ENCODE data around the gene RPL11. TPM values are rescaled to one million over a fixed set of nuclear protein-coding genes. Genes with fewer than 3 reads are reported as not detected.
A peak's percentile ranks its signal among the peaks of the same experiment; 100 is the strongest.
"Not testable (repeated sequence)": the region's sequence is repeated elsewhere in the genome, so short reads cannot be mapped to it uniquely, and the experiment has no call there.

The RPL11 gene
- total RNA-seq, 1 donor from 2014 or later = 895 TPM

GRCh38 chr1:23673086-23673813 lies 18.4 kb upstream of the RPL11 start:
- DNase-seq (no peak), ATAC-seq (peak; percentile 65)
- H3K4me1 ChIP-seq = no peaks in the 10 kb centered on the region

GRCh38 chr1:23679815-23680214 lies 11.8 kb upstream of the RPL11 start:
- ATAC-seq (no peak), DNase-seq (no peak)
- H3K27me3 ChIP-seq = no peaks in the 10 kb centered on the region
- H3K27ac ChIP-seq = no peak overlapping the region
- no peak overlapping the region for H3K4me3 ChIP-seq
- intact Hi-C loops (cut with DNase I) = no loop called here
- H3K9me3 ChIP-seq = no peaks in the 10 kb centered on the region
- H3K4me1 ChIP-seq = no peaks in the 10 kb centered on the region
- TF ChIP-seq, protein P1, sequence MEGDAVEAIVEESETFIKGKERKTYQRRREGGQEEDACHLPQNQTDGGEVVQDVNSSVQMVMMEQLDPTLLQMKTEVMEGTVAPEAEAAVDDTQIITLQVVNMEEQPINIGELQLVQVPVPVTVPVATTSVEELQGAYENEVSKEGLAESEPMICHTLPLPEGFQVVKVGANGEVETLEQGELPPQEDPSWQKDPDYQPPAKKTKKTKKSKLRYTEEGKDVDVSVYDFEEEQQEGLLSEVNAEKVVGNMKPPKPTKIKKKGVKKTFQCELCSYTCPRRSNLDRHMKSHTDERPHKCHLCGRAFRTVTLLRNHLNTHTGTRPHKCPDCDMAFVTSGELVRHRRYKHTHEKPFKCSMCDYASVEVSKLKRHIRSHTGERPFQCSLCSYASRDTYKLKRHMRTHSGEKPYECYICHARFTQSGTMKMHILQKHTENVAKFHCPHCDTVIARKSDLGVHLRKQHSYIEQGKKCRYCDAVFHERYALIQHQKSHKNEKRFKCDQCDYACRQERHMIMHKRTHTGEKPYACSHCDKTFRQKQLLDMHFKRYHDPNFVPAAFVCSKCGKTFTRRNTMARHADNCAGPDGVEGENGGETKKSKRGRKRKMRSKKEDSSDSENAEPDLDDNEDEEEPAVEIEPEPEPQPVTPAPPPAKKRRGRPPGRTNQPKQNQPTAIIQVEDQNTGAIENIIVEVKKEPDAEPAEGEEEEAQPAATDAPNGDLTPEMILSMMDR (IDR thresholded peaks at IDR 0.05) = no peak
- H3K36me3 ChIP-seq = no peaks in the 10 kb centered on the region

More at GRCh38 chr1:23673086-23673813, 18.4 kb upstream of the RPL11 start:
- no peak overlapping the region for H3K4me3 ChIP-seq
- no peaks in the 10 kb centered on the region for H3K27me3 ChIP-seq
- TF ChIP-seq, protein P1 (IDR thresholded peaks at IDR 0.05) = no peak
- no peaks in the 10 kb centered on the region for H3K36me3 ChIP-seq
- H3K27ac ChIP-seq = no peak overlapping the region
- H3K9me3 ChIP-seq = no peaks in the 10 kb centered on the region
- intact Hi-C loops (cut with DNase I) = no loop called here

- ATAC-seq (no peak), DNase-seq (no peak)
- TF ChIP-seq, protein P1 (IDR thresholded peaks at IDR 0.05) = no peak
- intact Hi-C loops (cut with DNase I) = no loop called here
- no peaks in the 10 kb centered on the region for H3K27me3 ChIP-seq
- H3K4me3 ChIP-seq = no peak overlapping the region
- H3K9me3 ChIP-seq = no peaks in the 10 kb centered on the region
- no peaks in the 10 kb centered on the region for H3K36me3 ChIP-seq
- H3K4me1 ChIP-seq = no peaks in the 10 kb centered on the region
- H3K27ac ChIP-seq = no peak overlapping the region
Measured at GRCh38 chr1:23682946-23683345, 8.7 kb upstream of the RPL11 start.

- TF ChIP-seq, protein P1 (IDR thresholded peaks at IDR 0.05) = no peak
- DNase-seq = no peak
- Histone ChIP-seq H3K9me3 (no peaks in the 10 kb centered on the region), H3K27ac (no peak overlapping the region), H3K4me1 (no peaks in the 10 kb centered on the region), H3K27me3 (no peaks in the 10 kb centered on the region), H3K36me3 (no peaks in the 10 kb centered on the region), H3K4me3 (no peak overlapping the region)
- intact Hi-C loops (cut with DNase I) = no loop called here
- no peak for ATAC-seq
Measured at GRCh38 chr1:23684415-23684814, 7.2 kb upstream of the RPL11 start.

DNA sequence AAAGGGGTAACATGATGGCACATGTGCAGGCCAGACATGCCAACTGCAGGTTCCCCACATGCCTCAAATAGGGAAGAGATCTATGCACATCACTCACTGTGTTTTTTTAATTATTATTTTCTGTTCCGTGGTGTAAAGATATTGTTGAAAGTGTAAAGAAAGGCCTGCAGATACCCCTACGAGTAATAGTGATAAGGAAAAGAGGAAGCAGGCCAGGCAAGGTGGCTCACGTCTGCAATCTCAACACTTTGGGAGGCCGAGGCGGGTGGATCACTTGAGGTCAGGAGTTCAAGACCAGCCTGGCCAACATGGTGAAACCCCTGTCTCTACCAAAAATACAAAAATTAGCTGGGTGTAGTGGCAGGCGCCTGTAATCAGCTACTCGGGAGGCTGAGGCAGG lies 6.4 kb upstream of the RPL11 start:
- DNase-seq = not testable (repeated sequence)

DNA sequence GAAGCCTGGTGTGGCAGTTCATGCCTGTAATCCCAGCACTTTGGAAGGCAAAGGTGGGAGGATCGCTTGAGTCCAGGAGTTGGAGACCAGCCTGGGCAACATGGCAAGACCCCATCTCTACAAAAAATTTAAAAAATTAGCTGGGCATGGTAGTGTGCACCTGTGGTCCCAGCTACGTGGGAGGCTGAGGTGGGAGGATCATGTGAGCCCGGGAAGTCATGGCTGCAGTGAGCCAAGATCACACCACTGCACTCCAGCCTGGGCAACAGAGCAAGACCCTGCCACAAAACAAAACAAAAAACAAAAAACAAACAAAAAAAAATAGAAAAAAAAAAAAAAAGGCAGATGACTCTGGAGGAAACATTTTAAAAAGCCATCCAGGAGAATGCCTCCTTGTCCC lies 3.9 kb upstream of the RPL11 start:
- H3K4me3 ChIP-seq; intact Hi-C loops (cut with DNase I); ATAC-seq; H3K27me3 ChIP-seq; H3K4me1 ChIP-seq; DNase-seq; H3K36me3 ChIP-seq; H3K9me3 ChIP-seq; H3K27ac ChIP-seq: not testable (repeated sequence)

More for the DNA sequence above, 6.4 kb upstream of the RPL11 start:
- H3K4me3 ChIP-seq; H3K27me3 ChIP-seq; H3K27ac ChIP-seq; ATAC-seq; H3K4me1 ChIP-seq; H3K36me3 ChIP-seq; intact Hi-C loops (cut with DNase I); H3K9me3 ChIP-seq: not testable (repeated sequence)

DNA sequence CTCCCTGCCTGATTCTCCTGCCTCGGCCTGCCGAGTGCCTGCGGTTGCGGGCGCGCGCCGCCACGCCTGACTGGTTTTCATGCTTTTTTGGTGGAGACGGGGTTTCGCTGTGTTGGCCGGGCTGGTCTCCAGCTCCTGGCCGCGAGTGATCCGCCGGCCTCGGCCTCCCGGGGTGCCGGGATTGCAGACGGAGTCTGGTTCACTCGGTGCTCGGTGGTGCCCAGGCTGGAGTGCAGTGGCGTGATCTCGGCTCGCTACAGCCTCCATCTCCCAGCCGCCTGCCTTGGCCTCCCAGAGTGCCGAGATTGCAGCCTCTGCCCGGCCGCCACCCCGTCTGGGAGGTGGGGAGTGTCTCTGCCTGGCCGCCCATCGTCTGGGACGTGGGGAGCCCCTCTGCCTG lies 3.3 kb upstream of the RPL11 start:
- H3K4me1 ChIP-seq; intact Hi-C loops (cut with DNase I); DNase-seq; H3K4me3 ChIP-seq; H3K27ac ChIP-seq; H3K9me3 ChIP-seq; H3K36me3 ChIP-seq; H3K27me3 ChIP-seq; ATAC-seq: not testable (repeated sequence)
